NCI-H82 treated with DMSO at 0.1 percent for 48 hours (cell line): ENCODE measurements around the gene TIMP2.
"Not testable (repeated sequence)": the region's sequence is repeated elsewhere in the genome, so short reads cannot be mapped to it uniquely, and the experiment has no call there.

ENCODE experiments used
- DNase-seq: peaks from one replicate; lab custom pipeline; 2025; ENCODE audit not compliant: unreplicated experiment; lab: John Stamatoyannopoulos, UW

TIMP2 gene

GRCh38 chr17:78873519-78874340 lies 51.5 kb downstream of the TIMP2 start:
- no peak for DNase-seq

- DNase-seq, result no peak
These were observed 52.7 kb downstream of the TIMP2 start for GRCh38 chr17:78872486-78872885.

GRCh38 chr17:78870621-78871020 lies 54.6 kb downstream of the TIMP2 start:
- no peak for DNase-seq

- DNase-seq, result no peak
These were observed 56.8 kb downstream of the TIMP2 start for GRCh38 chr17:78868391-78868790.

- not testable (repeated sequence) for DNase-seq
These were observed 58.1 kb downstream of the TIMP2 start for GRCh38 chr17:78867046-78867445.

GRCh38 chr17:78865682-78866390 lies 59.4 kb downstream of the TIMP2 start:
- peak; percentile 42 for DNase-seq

- no peak for DNase-seq
These were observed 61.1 kb downstream of the TIMP2 start for GRCh38 chr17:78864117-78864516.

- DNase-seq, result no peak
These were observed 62.8 kb downstream of the TIMP2 start for GRCh38 chr17:78862073-78863023.

GRCh38 chr17:78861229-78861628 lies 64.0 kb downstream of the TIMP2 start:
- DNase-seq, result no peak

- no peak for DNase-seq
These were observed 66.1 kb downstream of the TIMP2 start for GRCh38 chr17:78859051-78859450.

- DNase-seq, result peak; percentile 34
These were observed 67.9 kb downstream of the TIMP2 start for GRCh38 chr17:78857266-78857665.

GRCh38 chr17:78855561-78856165 lies 69.5 kb downstream of the TIMP2 start:
- no peak for DNase-seq

- DNase-seq, result no peak
These were observed 70.7 kb downstream of the TIMP2 start for GRCh38 chr17:78854508-78854907.

GRCh38 chr17:78853926-78854394 lies 71.2 kb downstream of the TIMP2 start:
- DNase-seq, result no peak

GRCh38 chr17:78852709-78853121 lies 72.5 kb downstream of the TIMP2 start:
- no peak for DNase-seq

GRCh38 chr17:78849026-78849425 lies 76.2 kb downstream of the TIMP2 start:
- no peak for DNase-seq

- DNase-seq, result no peak
These were observed 78.1 kb downstream of the TIMP2 start for GRCh38 chr17:78847052-78847451.

- DNase-seq, result no peak
These were observed 80.7 kb downstream of the TIMP2 start for GRCh38 chr17:78844301-78845005.

GRCh38 chr17:78842881-78843565 lies 82.2 kb downstream of the TIMP2 start:
- DNase-seq, result peak; percentile 26
